Neural crest cell (in vitro differentiated cells): Measurements from ENCODE around the gene SMIM35. TPM values are rescaled to one million over a fixed set of nuclear protein-coding genes. Genes with fewer than 3 reads are reported as not detected.

Experiments used
- DNase-seq: peaks from one replicate; pipeline ENCODE4 v3.0.0; 2021; ENCODE audit warnings: low read depth, mixed read lengths, low spot score
- H3K27ac Mint-ChIP-seq: one replicate; pipeline ENCODE4 v1.8.0; 2021; ENCODE audit warnings: mild to moderate bottlenecking, mixed read lengths; ENCODE audit not compliant: unreplicated experiment
- H3K27me3 Mint-ChIP-seq: 2 replicates; pipeline ENCODE4 v1.8.0; 2021; ENCODE audit warnings: low read depth, mild to moderate bottlenecking, mixed read lengths
- H3K36me3 Mint-ChIP-seq: 2 replicates; pipeline ENCODE4 v1.8.0; 2021; ENCODE audit warnings: low read depth, mild to moderate bottlenecking, mixed read lengths
- H3K4me1 Mint-ChIP-seq: 2 replicates; pipeline ENCODE4 v1.8.0; 2021; ENCODE audit warnings: mixed read lengths
- H3K4me3 Mint-ChIP-seq: one replicate; pipeline ENCODE4 v1.8.0; 2021; ENCODE audit warnings: mild to moderate bottlenecking, mixed read lengths
- H3K9me3 Mint-ChIP-seq: 2 replicates; pipeline ENCODE4 v1.8.0; 2021; ENCODE audit warnings: mixed read lengths
- CTCF ChIP-seq: fragments of 200-600 bp; sonication (generic); conservative IDR thresholded peaks from 2 replicates; pipeline ENCODE4 v1.5.0; 2021; ENCODE audit warnings: antibody characterized with exemption, mild to moderate bottlenecking
- total RNA-seq: library from RNA; stranded (reverse); gene quantifications from 2 replicates; pipeline ENCODE4 v1.2.1, GENCODE V29; 2021

The SMIM35 gene
- total RNA-seq, 1 donor from 2014 or later = not detected

DNA sequence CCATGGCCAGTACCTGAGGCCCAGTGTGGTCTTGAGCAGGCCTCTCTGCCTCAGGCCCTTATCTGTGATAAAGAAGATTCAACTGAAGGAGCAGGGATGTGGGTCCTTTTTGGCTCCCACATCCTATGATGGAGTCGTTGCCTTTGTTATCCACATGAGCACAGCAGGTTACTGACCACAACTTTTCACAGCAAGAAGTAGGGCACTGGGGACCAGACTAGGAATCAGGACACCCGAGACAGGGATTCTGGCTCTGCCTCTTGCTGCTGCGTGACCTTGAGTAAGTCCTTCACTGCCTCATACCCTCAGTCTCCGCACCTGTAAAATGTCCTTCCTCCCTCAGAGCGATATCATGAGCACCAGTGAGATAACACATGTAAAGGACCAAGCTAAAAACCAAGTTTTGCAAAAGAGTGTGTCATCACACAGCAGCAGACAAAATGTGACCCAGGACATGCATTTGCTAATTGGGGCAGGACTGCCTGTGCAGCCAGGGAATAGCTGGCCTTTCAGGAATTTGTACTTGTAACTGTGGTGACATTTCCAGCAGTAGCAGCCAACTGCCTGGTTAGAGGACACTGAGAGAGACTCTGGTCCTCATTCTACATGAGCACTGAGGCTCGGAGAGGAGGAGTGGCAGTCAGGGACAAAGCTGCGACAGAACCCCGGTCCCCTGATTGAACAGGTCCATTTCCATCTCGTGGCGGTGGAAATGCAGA lies 13.2 kb upstream of the SMIM35 start:
- DNase-seq = no peak
- H3K4me3 Mint-ChIP-seq = no peak overlapping the region
- no peak for TF ChIP-seq CTCF
- H3K27me3 Mint-ChIP-seq = no peaks in the 10 kb centered on the region
- no peaks in the 10 kb centered on the region for H3K36me3 Mint-ChIP-seq
- peaks cover 30% of the 10 kb centered on the region for H3K4me1 Mint-ChIP-seq
- H3K27ac Mint-ChIP-seq = no peak overlapping the region
- H3K9me3 Mint-ChIP-seq = no peaks in the 10 kb centered on the region

DNA sequence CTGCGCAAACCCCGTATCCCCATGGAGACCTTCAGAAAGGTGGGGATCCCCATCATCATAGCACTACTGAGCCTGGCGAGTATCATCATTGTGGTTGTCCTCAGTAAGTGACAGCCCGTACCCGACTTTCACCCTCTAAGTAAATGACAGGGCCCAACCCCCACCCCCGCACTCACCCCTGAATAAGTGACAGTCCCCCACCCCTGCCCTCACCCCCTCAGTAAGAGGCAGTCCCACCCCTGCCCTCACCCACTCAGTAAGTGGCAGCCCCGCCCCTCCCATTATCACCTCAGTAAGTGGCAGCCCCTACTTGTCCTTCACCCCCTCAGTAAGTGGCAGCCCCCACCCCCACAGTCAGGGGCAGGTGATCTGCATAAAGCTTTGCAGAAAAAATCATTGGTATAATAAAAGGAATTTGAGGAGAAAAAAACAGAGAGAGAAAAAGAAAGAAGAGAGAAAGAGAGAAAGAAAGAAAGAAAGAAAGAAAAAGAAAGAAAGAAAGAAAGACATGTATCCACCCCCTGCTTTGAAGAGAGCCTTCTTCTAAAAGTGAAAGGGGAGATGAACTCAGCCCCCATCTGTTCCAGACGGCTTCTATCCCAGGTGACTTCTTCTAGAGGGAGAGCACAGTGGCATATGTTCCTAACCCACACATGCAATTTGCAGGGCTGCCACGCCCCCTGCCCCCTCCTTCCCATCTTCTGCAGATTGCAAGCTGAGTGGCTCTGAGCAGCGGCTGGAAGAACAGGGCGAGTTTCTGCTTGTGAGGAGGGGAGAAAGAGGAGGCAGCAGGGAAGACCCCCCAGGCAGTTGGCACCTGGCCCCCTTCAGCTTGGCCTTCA lies 12.5 kb upstream of the SMIM35 start:
- no peak for DNase-seq
- Mint-ChIP-seq H3K4me3 (no peak overlapping the region), H3K27me3 (no peaks in the 10 kb centered on the region), H3K36me3 (no peaks in the 10 kb centered on the region), H3K27ac (no peak overlapping the region), H3K4me1 (peaks cover 30% of the 10 kb centered on the region), H3K9me3 (no peaks in the 10 kb centered on the region)
- TF ChIP-seq CTCF = no peak

DNA sequence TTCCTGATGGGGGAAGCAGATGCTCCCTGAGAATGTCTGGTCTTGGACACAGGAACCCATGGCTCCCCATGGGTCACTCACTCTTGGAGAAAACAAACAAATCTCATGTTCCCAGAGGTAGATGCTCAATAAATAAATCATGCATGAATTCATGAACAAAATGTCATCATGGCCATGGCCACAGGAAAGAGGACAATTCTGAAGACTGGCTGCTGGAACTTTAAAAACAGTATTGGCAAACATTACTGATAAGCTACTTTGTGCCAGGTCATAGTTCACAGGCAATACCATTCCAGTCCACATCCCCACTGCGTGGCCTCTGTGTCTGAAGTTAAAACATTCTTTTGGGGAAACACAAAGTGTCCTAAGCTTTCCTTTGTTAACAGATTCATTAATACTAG lies 9.2 kb upstream of the SMIM35 start:
- no peak for DNase-seq
- Mint-ChIP-seq H3K27me3 (no peaks in the 10 kb centered on the region), H3K27ac (no peak overlapping the region), H3K36me3 (no peaks in the 10 kb centered on the region), H3K9me3 (no peaks in the 10 kb centered on the region), H3K4me1 (peaks cover 51% of the 10 kb centered on the region), H3K4me3 (no peak overlapping the region)
- no peak for TF ChIP-seq CTCF

GRCh38 chr11:118095493-118095892 lies 8.7 kb upstream of the SMIM35 start:
- no peaks in the 10 kb centered on the region for H3K36me3 Mint-ChIP-seq
- no peaks in the 10 kb centered on the region for H3K27me3 Mint-ChIP-seq
- no peaks in the 10 kb centered on the region for H3K9me3 Mint-ChIP-seq
- no peak overlapping the region for H3K27ac Mint-ChIP-seq
- no peak for DNase-seq
- TF ChIP-seq CTCF = no peak
- no peak overlapping the region for H3K4me3 Mint-ChIP-seq
- H3K4me1 Mint-ChIP-seq = peaks cover 53% of the 10 kb centered on the region

DNA sequence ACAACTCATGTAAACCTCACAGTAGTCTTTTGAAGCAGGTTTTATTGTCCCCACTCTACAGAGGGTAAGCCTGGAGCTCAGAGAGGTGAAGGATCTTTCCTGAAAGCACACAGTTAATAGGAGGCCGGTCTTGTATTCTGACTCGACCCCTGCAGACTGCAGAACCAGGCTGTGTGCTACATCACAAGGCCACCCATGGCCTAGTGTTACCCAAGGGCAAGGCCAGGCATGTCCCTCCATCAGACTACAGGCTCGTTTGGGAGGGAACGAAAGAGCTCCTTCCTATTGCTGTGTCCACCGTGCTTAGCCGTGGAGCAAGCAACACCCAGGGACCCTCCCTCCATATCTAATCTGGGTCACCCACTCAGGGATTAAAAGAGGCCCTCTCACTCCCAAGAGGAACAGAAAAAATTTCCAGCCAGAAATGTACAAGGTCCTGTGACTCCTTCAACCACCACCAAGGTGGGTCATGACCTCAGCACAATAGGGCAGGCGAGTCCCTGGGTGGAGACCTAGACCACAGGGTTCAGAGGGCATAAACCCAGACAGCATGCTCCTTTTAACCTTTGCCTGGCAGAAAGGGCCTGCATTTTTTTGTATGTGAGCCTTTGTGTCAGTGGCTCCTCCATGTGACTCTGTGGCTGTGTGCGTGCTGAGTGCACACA lies 6.3 kb upstream of the SMIM35 start:
- Mint-ChIP-seq H3K36me3 (peaks cover 4% of the 10 kb centered on the region), H3K4me1 (peaks cover 32% of the 10 kb centered on the region), H3K27ac (no peak overlapping the region), H3K9me3 (peaks cover 4% of the 10 kb centered on the region), H3K4me3 (no peak overlapping the region), H3K27me3 (no peaks in the 10 kb centered on the region)
- no peak for DNase-seq
- TF ChIP-seq CTCF = no peak
